Stimulated activated CD4-positive, alpha-beta T cell treated with anti-CD3 and anti-CD28 coated beads, Interleukin-1b, Interleukin-23, amount 100 ng/mL, for 48 hours (primary cell): ENCODE results near the gene UPK3B.
"Not testable (repeated sequence)": the region's sequence is repeated elsewhere in the genome, so short reads cannot be mapped to it uniquely, and the experiment has no call there.

ENCODE experiments used
- DNase-seq: peaks from one replicate; pipeline ENCODE4 v3.0.0-alpha.2; 2020

UPK3B gene

DNA sequence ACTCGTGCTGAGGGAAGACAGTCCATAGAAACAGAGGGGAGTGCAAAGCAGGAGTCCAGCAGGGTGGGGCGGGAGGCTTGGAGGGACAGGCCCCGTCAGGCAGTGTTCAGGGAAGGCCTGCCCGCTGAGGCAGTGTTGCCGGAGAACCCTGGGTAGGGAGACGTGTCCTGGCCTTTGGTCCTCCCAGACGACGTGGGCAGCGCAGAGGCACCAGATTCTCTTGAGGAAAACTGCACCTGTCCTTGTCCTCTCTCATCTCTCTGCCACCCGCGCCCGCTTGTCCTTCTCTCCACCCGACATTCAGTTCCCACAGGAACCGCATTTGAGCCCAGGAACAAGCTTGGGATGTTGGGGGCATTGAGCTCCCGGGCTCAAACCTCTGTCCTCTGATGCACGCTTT, 14.6 kb upstream of the UPK3B start:
- not testable (repeated sequence) for DNase-seq

DNA sequence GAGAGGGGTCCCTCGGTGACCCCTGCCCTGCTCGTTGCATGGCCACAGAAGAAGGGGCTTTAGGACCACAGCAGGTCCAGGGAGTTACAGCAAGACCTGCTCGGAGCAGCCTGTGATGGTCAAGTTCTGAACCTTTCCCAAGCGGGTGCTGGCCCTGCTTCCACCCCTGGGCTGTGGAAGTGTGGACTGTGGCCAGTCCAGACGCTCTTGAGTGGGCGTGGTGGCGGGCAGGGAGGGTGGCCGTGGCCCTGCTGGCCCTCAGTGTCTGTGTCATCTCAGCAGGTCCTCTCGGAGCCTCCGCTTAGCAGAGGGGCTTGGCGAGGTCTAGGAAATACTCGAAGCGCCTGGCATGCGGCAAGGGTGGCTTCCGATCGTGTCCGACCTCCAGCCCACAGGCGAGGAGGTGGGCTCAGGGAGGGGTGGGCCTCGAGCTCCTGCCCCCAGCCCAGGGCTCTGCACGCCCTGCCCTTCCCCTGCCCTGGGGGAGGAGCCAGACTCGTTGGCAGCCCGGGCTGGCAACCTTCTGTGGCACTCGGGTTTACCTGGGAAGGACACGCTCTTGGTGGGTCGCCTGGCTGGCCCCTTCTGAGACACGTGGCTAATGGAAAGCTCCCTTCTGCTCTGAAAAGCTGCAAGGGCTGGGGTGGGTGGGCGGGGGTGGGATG, 12.3 kb upstream of the UPK3B start:
- not testable (repeated sequence) for DNase-seq

DNA sequence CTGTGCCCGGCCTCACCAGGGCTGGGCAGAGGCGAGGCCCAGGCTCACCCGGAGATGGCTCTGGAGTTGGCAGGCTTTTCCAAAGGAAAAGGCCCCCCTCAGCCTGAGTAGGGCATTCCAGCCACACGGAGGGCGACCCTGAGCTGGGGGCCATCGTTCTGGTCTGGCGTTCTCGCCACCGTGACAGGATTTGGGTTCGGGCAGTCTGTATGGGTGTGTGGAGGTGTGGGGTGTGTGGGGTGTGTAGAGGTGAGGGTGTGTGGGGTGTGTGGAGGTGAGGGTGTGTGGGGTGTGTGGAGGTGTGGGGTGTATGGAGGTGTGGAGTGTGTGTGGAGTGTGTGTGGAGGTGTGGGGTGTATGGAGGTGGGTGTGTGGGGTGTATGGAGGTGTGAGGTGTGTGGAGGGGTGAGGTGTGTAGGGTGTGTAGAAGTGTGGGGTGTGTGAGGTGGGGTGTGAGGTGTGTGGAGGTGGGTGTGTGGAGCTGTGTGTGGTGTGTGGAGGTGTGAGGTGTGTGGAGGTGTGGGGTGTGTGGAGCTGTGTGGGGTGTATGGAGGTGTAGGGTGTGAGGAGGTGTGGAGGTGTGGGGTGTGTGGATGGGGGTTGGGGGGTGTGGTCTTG, 11.7 kb upstream of the UPK3B start:
- not testable (repeated sequence) for DNase-seq

DNA sequence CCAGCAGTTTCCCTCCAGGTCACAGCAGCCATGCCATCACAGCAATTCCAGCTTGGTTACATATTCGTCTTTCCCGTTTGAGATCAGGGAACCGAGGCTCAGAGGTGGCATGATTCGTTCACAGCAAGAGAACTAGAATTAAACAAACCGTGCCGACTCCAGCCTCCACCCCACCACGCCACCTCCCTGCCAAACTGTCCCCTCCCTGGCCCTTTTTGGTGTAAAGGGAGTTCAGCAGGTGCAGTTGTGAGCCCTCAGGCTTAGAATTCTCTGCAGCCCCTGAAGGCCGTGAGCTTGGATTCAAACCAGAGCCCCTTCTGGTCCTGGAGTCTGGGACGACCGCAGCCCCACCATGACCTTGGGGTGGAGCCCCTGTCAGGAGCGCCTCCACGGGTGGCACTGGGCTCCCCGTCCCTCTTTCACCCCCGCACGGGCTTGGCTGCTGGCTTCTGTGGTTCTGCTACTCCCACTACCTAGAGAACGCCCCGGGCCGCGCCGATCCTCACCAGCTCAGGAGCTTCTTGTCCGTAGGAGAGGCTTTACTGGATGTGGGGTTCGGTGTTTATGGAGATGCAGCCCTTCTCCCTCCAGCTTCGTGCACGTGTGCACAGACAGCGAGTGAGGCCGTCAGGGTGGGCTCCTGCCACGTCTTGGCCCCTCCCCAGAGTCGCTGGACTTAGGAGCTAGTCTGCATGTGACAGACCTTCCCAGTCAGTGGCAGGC, 11.0 kb upstream of the UPK3B start:
- DNase-seq, result not testable (repeated sequence)

DNA sequence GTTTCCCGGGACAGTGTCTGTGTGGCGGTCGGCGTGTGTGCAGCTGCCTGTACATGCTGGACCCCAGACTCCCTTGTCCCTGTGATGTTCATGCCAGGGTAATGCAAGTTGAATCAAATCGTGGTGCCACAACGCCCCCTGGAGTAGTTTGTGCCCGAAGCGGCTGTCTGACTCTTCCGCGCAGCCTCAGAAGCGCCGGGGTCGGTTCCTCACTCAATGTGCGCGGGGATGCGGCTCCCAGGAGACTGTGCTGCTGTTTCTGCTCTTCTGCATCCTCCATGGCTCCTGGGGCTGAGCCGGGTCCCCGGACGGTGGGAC, 10.5 kb upstream of the UPK3B start:
- not testable (repeated sequence) for DNase-seq

DNA sequence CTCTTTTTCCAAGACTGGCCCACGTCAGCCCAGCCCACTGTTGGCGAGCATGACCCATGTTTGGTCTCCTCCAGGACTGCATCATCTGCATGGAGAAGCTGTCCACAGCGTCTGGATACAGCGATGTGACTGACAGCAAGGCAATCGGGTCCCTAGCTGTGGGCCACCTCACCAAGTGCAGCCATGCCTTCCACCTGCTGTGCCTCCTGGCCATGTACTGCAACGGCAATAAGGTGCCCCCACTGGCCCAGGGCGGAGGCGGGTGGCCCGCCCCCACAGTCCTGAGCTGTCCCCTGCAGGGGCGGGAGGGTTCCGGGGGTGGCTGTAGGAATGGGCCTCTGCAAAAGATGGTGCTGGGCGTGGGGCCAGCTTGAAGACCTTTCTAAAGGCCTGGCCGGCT, 8.1 kb upstream of the UPK3B start:
- not testable (repeated sequence) for DNase-seq

DNA sequence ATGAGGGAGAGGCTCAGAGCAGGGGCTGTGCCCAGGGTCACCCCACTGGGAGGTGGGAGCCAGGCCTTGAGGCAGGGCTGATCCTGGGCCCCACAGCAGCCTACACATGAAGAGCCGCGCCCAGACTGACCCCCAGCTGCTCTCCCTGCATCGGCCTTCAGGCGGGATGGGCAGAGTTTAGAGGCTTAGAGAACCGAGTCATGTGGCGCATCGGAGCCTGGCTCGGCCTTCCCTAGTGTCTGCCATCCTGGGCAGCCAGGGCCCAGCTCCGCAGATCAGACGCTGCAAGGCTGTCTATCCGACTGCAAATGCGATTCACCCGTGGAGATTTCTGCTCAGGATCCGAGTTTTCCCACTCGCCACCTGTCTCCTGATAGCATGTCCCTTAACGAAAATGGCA, 7.5 kb upstream of the UPK3B start:
- DNase-seq, result not testable (repeated sequence)

DNA sequence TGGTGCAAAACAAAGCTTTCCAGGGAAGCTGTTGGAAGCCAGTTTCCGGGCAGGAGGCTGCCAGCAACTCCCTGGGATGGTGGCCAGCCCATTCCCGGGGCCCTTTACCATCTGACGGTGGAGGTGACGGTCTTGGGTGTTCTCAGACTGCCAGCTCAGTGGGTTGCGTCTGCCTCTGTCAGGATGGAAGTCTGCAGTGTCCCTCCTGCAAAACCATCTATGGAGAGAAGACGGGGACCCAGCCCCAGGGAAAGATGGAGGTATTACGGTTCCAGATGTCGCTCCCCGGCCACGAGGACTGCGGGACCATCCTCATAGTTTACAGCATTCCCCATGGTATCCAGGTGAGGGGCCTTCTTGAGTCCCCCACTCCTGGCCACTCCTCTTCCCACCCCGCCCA, 7.1 kb upstream of the UPK3B start:
- not testable (repeated sequence) for DNase-seq

DNA sequence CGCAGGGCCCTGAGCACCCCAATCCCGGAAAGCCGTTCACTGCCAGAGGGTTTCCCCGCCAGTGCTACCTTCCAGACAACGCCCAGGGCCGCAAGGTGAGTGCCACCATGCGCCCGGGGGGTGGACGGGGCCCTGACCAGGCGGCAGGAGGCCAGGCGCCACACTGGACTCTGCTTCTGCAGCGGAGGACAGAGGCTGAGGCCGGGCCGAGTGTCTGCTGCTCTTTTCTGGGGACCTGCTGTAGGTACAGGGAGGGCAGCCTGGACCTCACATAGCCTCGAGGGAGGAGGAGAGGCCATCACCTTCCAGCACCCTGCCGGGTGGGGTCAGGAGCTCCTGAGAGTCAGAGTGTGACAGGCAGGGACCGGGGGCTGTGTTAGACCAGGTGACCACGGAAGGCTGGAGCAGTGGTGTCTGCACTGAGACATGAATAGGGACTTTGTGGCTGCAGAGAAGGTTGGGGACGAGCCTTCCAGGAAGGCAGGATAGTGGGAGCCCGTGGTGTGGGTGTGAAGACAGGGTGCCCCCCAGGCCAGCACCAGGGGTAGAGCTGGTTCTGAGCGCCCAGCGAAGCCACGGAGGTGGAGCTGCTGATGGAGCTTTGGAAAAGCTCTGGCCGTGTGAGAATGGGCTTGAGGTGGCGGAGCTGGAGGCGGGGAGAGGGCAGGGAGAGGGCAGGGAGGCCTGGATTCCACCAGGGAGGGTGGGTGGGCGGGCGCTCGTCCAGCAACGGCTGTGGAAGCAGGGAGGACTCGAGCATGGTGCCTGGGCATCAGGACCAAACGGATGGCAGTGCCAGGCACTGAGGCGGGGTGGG, 5.8 kb upstream of the UPK3B start:
- not testable (repeated sequence) for DNase-seq

DNA sequence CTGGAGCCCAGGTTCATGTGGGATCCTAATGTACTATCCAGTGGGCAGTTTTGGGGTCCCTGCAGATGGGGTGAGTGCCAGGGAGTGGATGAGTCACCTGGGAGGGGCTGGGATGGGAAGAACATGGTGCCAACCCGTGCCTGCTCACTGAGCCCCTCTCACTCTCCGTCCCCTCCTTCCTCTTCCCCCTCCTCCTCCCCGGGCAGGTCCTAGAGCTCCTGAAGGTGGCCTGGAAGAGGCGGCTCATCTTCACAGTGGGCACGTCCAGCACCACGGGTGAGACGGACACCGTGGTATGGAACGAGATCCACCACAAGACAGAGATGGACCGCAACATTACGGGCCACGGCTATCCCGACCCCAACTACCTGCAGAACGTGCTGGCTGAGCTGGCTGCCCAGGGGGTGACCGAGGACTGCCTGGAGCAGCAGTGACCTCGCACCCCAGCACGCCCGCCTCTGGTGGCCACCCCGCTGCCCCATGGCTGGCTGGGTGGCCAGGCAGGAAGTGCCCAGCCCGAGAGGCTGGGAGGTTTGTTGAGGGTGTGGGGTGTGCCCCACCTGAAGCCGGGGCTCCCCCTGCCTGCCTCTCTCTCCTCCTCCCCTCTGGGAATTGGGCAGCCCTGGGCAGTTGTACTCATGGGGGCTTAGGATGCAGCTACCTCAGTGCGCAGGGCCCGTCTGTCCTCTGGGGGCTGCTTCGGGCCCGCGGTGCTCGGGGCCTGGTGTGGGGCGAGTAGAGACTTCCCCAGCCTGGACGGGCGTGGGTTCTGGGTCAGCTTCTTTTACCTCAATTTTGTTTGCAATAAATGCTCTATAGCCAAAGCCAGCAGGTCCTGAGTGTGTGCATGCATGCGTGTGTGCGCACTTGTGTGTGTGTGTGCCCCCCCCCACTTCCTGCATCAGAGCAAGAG, 4.9 kb upstream of the UPK3B start:
- DNase-seq, result no peak

DNA sequence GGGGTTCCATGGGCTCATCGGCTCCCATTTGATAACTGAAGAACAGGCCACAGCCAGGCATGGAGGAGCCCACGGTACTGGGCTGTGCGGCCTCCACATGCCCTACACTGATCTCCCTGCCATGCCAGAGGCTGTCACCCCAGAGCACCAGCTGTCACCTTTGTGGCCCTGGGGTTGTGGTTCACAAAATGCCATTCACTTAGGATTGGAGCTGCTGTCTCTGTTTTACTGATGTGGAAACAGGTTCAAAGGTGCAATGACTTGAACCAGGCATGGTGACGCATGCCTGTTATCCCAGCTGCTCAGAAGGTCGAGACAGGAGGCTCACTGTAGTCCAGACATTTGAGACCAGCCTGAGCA, 4.3 kb upstream of the UPK3B start:
- no peak for DNase-seq

DNA sequence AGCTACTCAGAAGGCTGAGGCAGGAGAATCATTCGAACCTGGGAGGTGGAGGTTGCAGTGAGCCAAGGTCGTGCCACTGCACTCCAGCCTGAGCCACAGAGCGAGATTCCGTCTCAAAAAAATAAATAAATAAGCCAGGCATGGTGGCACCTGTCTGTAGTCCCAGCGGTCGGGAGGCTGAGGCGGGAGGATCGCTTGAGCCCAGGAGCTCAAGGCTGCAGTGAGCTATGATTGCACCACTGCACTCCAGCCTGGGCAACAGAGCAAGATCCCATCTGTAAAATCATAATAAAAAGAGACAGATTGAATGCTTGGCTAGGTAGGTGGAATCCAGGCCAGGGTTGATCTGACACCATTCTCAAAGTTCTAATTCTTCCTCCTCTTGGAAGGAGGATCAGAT, 3.7 kb upstream of the UPK3B start:
- not testable (repeated sequence) for DNase-seq

DNA sequence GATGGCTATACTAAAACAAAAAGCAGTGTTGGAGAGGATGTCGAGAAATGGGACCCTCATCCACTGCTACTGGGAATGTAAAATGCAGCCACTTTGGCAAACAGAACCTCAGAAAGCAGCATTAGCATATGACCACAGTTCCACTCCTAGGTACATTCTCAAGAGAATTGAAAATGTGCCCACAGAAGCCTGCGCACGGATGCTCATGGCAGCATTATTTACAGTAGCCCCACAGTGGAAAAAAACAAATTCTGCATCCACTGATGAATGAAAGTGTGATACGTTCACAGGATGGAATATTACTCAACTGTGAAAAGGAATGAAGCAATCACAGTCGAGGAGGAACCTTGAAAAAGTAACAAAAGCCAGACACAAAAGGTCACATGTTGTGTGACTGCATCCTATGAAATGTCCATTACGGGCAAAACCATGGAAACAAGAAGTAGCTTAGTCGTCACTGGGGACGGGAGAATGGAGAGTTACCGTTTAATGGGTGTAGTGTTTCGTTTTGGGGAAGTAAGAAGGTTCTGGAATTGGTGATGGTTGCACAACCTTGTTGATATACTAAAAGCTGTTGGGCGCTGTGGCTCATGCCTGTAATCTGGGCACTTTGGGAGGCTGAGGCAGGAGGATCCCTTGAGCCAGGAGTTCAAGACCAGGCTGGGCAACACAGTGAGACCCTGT, 2.5 kb upstream of the UPK3B start:
- no peak for DNase-seq

DNA sequence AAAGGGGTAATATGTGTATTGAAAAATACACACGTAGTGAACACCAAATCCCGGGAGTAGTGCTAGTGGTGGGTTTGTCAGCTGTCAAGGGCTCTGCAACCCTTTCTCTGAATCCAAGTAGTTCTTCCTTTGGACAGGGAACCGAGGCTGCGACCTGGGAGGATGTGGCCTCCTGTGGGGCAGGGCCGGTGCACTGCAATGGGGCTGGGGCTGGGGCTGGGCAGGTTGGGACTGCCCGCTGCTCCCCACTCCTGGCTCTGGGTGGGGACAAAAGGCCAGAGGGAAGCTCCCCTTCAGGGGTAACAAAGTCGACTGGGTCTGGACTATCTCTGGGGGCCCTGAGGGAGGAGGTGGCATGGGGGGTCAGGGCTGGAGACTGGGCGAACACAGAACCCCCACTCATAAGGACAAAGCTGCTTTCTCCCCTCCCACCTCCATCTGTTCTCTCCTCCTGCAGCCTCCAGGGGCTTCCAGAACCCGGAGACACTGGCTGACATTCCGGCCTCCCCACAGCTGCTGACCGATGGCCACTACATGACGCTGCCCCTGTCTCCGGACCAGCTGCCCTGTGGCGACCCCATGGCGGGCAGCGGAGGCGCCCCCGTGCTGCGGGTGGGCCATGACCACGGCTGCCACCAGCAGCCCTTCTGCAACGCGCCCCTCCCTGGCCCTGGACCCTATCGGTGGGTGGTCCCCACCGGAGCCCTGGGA, 1.0 kb downstream of the UPK3B start:
- DNase-seq, result not testable (repeated sequence)

DNA sequence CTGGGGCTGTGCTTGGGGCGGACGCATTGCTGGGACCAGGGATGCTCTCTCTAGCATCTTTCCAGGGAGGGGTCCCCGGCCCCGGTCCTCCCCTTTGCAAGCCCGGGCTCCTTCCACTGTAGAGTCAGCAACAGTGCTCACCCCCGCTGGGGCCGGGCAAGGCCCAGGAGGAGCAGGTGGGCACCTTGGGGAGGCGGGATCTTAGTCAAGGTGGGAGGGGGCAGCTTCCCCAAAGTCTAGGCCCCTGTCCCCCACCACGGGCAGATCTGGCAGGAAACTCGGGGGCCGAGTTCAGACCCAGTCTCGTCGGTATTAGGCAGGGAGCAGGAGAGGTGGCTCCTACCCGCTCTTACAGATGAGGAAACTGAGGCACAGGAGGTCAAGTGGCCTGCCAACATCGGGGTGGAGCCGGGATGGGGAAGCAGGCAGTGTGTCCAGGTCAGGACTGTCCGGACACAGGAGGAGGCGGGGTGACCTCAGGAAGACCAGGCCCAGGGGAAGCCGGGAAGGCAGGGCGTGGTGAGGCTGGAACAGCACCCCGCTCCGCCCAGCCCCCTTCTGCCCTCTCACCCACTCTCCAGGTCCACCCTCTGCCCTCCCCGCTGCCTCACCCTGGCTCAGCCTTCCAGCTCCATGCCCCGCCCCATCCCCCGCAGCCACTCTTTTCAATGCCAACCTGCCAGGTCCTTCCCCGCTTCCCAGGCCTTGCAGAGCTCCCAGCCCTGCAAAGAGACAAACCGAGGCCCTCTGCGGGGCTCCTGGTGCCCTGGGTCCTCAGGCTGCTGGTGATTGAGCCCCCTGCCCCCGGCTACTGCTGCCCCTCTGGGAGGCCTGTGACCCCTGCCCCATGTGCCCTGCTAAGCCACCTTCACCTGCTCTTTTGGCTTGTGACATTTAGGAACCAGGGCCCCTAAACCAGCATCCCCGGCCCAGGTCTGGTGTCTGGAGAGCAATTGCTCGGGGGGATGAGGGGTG, 1.8 kb downstream of the UPK3B start:
- not testable (repeated sequence) for DNase-seq

DNA sequence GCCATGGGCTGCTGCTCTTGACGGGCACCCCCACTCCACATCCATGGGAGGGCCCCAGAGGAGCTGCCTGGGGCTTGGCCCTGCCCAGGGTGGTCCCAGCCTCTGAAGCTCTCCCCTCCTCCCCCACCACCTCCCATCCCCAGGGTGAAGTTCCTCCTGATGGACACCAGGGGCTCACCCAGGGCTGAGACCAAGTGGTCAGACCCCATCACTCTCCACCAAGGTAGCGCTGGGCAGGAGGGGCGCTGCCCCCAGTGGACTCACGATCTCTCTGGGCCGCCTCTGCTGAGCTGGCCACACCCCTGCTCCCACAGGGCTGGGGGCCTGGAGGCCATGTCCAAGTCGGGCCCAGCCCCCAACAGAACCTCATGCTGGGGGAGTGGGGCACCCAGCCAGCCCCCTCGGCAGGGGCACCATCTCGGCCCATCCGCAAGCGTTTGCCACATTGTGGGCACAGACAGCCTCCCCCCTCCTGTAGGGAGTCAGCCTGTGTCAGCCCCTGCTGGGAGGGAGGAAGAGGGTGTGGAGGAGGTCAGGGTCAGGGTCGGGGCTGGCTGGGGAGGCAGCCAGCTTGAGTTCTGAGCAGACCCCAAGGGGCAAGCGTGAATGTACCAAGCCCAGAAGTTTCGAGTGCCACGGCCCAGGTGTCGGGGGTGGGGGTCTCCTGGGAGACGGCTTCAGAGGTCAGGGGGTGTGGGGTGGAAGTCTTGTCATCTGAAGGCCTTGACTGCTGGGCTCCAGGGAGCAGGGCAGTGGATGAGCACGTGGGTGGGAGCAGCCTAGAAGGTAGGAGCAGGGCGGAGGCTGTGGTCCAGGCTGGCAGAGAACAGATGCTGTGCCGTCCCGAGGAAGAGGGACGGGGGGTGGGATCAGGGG, 2.8 kb downstream of the UPK3B start:
- no peak for DNase-seq

DNA sequence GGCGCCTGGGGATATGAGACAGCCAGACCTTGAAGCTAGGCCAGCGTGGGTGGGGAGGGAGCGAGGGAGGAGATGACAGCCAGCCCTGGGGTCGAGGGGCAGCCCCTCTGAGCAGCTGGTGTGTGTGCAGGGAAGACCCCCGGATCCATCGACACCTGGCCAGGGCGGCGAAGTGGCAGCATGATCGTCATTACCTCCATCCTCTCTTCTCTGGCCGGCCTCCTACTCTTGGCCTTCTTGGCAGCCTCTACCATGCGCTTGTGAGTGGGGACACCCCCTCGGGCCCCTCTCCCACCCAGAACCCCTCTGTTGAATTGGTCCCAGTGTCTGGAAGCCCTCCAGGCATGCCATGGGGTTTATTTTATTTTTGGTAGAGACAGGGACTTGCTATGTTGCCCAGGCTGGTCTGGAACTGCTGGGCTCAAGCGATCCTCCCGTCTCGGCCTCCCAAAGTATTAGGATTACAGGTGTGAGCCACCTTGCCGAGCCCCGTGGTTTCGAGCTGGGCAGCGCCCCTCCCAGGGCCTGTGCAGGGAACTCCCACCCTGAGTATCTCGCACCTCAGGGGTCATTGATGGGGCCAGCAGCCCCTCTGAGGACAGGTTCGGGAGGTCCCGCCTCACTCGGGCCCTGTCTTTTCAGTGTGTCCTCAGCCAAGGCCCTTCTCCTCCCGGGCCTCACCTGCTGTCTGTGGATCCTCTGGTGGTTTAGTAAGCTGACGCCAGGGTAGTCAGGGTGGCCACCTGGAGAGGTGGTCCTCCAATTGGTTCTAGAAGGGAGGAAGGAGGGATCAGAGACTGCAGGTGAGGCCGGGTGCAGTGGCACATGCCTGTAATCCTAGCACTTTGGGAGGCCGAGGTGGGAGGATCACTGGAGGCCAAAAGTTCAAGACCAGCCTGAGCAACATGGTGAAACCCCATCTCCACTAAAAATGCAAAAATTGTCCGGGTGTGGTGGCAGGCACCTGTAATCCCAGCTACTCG, 3.8 kb downstream of the UPK3B start:
- DNase-seq, result no peak
